ENCODE measurements around the gene ANTXRL. TPM values are rescaled to one million over a fixed set of nuclear protein-coding genes. Genes with fewer than 3 reads are reported as not detected.
A peak's percentile ranks its signal among the peaks of the same experiment; 100 is the strongest.
"Not testable (repeated sequence)": the region's sequence is repeated elsewhere in the genome, so short reads cannot be mapped to it uniquely, and the experiment has no call there.

The ANTXRL gene
- total RNA-seq, 1 donor from 2014 or later, result not detected

- H3K4me3 Mint-ChIP-seq (ENCODE audit: unreplicated experiment), result no peak overlapping the region
- H2AFZ ChIP-seq (ENCODE audit: low read depth, low read length), result no peak overlapping the region
- TF ChIP-seq EZH2 (IDR thresholded peaks at IDR 0.05; ENCODE audit: insufficient read depth, low read length), result no peak
- TF ChIP-seq CTCF (IDR thresholded peaks at IDR 0.05; ENCODE audit: insufficient read depth, low read depth, low read length), result no peak
- H3K27me3 ChIP-seq (ENCODE audit: insufficient read depth, low read length), result peaks cover 8% of the 10 kb centered on the region
- H3K4me3 ChIP-seq (ENCODE audit: insufficient read depth, low read depth, low read length), result no peak overlapping the region
- H4K20me1 ChIP-seq (ENCODE audit: insufficient read depth, low read length), result no peaks in the 10 kb centered on the region
- DNase-seq (ENCODE audit: low read depth) (no peak), FAIRE-seq (no peak)
- peaks cover 5% of the 10 kb centered on the region for H3K4me1 Mint-ChIP-seq (ENCODE audit: low read depth, unreplicated experiment)
- no peaks in the 10 kb centered on the region for H3K36me3 ChIP-seq (ENCODE audit: insufficient read depth, low read length)
- H3K4me2 ChIP-seq (ENCODE audit: low read length), result no peak overlapping the region
- H3K9ac ChIP-seq (ENCODE audit: low read length), result no peak overlapping the region
- peaks cover 37% of the 10 kb centered on the region for H3K27me3 Mint-ChIP-seq (ENCODE audit: low read depth, unreplicated experiment)
- H3K79me2 ChIP-seq (ENCODE audit: insufficient read depth, low read length), result no peaks in the 10 kb centered on the region
- no peaks in the 10 kb centered on the region for H3K4me1 ChIP-seq (ENCODE audit: insufficient read depth, low read length)
- H3K27ac Mint-ChIP-seq (ENCODE audit: unreplicated experiment), result no peak overlapping the region
- peaks cover 1% of the 10 kb centered on the region for H3K9me3 Mint-ChIP-seq (ENCODE audit: unreplicated experiment)
- no peaks in the 10 kb centered on the region for H3K9me3 ChIP-seq (ENCODE audit: insufficient read depth, low read depth, low read length)
- no peak overlapping the region for H3K27ac ChIP-seq (ENCODE audit: low read depth, low read length)
- H3K36me3 Mint-ChIP-seq (ENCODE audit: low read depth, unreplicated experiment), result no peaks in the 10 kb centered on the region
Measured at GRCh38 chr10:46330894-46331293, 44.1 kb downstream of the ANTXRL start.

DNA sequence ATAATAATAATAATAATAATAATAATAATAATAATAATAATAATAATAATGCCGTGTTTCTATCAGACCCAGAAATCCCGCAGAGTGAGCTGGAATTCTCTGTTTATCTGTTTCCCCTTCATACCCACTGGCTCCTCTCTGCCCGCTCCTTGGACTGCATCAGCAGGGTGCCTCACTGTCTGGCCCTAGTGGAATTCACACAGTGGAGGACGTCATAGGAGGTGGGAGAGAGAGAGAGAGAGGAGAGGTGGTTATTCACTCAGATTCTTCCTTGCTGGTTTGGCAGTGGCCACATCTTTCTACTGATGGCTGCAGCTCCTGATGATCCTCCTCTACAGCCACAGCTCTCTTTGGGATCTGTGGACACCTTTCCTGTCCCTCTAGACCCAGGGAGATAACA, 78.7 kb downstream of the ANTXRL start:
- H2AFZ ChIP-seq (ENCODE audit: low read depth, low read length); H3K4me3 Mint-ChIP-seq (ENCODE audit: unreplicated experiment); H3K27me3 Mint-ChIP-seq (ENCODE audit: low read depth, unreplicated experiment); H3K9me3 ChIP-seq (ENCODE audit: insufficient read depth, low read depth, low read length); H3K9me3 Mint-ChIP-seq (ENCODE audit: unreplicated experiment); H3K36me3 Mint-ChIP-seq (ENCODE audit: low read depth, unreplicated experiment); FAIRE-seq; H3K4me2 ChIP-seq (ENCODE audit: low read length); H3K27me3 ChIP-seq (ENCODE audit: insufficient read depth, low read length); H3K4me1 Mint-ChIP-seq (ENCODE audit: low read depth, unreplicated experiment); H3K36me3 ChIP-seq (ENCODE audit: insufficient read depth, low read length); H3K4me1 ChIP-seq (ENCODE audit: insufficient read depth, low read length); H3K27ac Mint-ChIP-seq (ENCODE audit: unreplicated experiment); H4K20me1 ChIP-seq (ENCODE audit: insufficient read depth, low read length); H3K4me3 ChIP-seq (ENCODE audit: insufficient read depth, low read depth, low read length); H3K27ac ChIP-seq (ENCODE audit: low read depth, low read length); H3K9ac ChIP-seq (ENCODE audit: low read length); H3K79me2 ChIP-seq (ENCODE audit: insufficient read depth, low read length): not testable (repeated sequence)
- DNase-seq (ENCODE audit: low read depth), result peak; percentile 44

- not testable (repeated sequence) for DNase-seq (ENCODE audit: low read depth); H3K36me3 Mint-ChIP-seq (ENCODE audit: low read depth, unreplicated experiment); H3K9ac ChIP-seq (ENCODE audit: low read length); H3K4me3 ChIP-seq (ENCODE audit: insufficient read depth, low read depth, low read length); H3K36me3 ChIP-seq (ENCODE audit: insufficient read depth, low read length); H3K79me2 ChIP-seq (ENCODE audit: insufficient read depth, low read length); H3K4me2 ChIP-seq (ENCODE audit: low read length); H3K9me3 ChIP-seq (ENCODE audit: insufficient read depth, low read depth, low read length); H4K20me1 ChIP-seq (ENCODE audit: insufficient read depth, low read length); H3K27ac ChIP-seq (ENCODE audit: low read depth, low read length); H3K27ac Mint-ChIP-seq (ENCODE audit: unreplicated experiment); H3K4me1 ChIP-seq (ENCODE audit: insufficient read depth, low read length); H3K4me3 Mint-ChIP-seq (ENCODE audit: unreplicated experiment); H2AFZ ChIP-seq (ENCODE audit: low read depth, low read length); FAIRE-seq; H3K27me3 ChIP-seq (ENCODE audit: insufficient read depth, low read length); H3K9me3 Mint-ChIP-seq (ENCODE audit: unreplicated experiment); H3K27me3 Mint-ChIP-seq (ENCODE audit: low read depth, unreplicated experiment); H3K4me1 Mint-ChIP-seq (ENCODE audit: low read depth, unreplicated experiment)
Measured at GRCh38 chr10:46367209-46367608, 80.4 kb downstream of the ANTXRL start.

DNA sequence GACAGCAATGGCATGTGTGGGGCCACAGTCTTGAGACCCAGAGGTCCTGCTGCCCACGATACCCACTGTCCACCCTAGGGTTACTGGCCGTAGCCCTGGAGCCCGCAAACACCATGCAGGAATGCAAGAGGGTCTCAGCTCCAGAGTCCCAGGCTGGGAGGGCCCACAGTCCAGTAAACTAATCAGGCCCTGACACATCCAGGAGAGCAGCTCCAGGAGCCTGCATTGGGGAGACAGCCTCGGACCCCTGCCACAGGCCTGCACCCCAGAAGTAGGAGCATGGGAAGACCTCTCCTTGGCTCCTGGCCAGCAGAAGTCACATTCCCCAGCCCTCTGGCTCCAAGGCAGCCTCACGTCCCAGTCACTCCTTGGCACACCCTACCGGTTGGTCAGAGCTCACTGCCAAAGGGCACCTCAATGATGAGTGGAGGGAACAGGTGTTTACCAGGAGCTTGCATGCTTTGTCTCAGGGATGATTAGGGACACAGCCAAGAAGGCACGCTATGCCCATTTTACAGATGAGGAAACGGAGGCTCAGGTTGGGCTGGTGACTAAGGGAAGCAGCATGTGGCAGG, 81.0 kb downstream of the ANTXRL start:
- H3K36me3 Mint-ChIP-seq (ENCODE audit: low read depth, unreplicated experiment); H3K36me3 ChIP-seq (ENCODE audit: insufficient read depth, low read length); H3K27me3 Mint-ChIP-seq (ENCODE audit: low read depth, unreplicated experiment); H3K79me2 ChIP-seq (ENCODE audit: insufficient read depth, low read length); H3K27me3 ChIP-seq (ENCODE audit: insufficient read depth, low read length); H3K4me1 ChIP-seq (ENCODE audit: insufficient read depth, low read length); H3K9me3 ChIP-seq (ENCODE audit: insufficient read depth, low read depth, low read length); H4K20me1 ChIP-seq (ENCODE audit: insufficient read depth, low read length); H2AFZ ChIP-seq (ENCODE audit: low read depth, low read length); FAIRE-seq; H3K9ac ChIP-seq (ENCODE audit: low read length); H3K4me3 Mint-ChIP-seq (ENCODE audit: unreplicated experiment); H3K27ac ChIP-seq (ENCODE audit: low read depth, low read length); H3K4me3 ChIP-seq (ENCODE audit: insufficient read depth, low read depth, low read length); H3K9me3 Mint-ChIP-seq (ENCODE audit: unreplicated experiment); H3K4me2 ChIP-seq (ENCODE audit: low read length); H3K4me1 Mint-ChIP-seq (ENCODE audit: low read depth, unreplicated experiment); DNase-seq (ENCODE audit: low read depth); H3K27ac Mint-ChIP-seq (ENCODE audit: unreplicated experiment): not testable (repeated sequence)

DNA sequence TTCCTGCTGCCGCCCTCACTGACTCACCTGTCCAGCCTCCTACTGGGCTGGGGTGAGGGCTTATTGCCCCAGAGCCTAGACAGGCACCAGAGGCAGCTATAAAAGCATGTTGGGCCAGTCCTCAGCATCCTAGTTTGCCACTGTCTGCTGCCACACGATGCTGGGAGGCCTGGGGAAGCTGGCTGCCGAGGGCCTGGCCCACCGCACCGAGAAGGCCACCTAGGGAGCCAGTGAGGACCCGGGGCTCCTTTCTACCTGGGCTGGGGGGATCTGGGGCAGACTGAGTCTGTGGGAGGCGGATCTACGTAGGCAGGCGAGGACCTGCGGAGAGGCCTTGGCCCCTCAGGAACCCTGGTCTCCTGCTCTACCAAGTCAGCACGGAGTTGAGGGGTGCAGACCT, 82.2 kb downstream of the ANTXRL start:
- H3K4me3 ChIP-seq (ENCODE audit: insufficient read depth, low read depth, low read length); DNase-seq (ENCODE audit: low read depth); H4K20me1 ChIP-seq (ENCODE audit: insufficient read depth, low read length); H3K9me3 Mint-ChIP-seq (ENCODE audit: unreplicated experiment); H3K27me3 Mint-ChIP-seq (ENCODE audit: low read depth, unreplicated experiment); H3K36me3 ChIP-seq (ENCODE audit: insufficient read depth, low read length); H3K27ac Mint-ChIP-seq (ENCODE audit: unreplicated experiment); H3K9me3 ChIP-seq (ENCODE audit: insufficient read depth, low read depth, low read length); H2AFZ ChIP-seq (ENCODE audit: low read depth, low read length); H3K27me3 ChIP-seq (ENCODE audit: insufficient read depth, low read length); H3K9ac ChIP-seq (ENCODE audit: low read length); H3K4me1 Mint-ChIP-seq (ENCODE audit: low read depth, unreplicated experiment); H3K4me1 ChIP-seq (ENCODE audit: insufficient read depth, low read length); FAIRE-seq; H3K79me2 ChIP-seq (ENCODE audit: insufficient read depth, low read length); H3K4me3 Mint-ChIP-seq (ENCODE audit: unreplicated experiment); H3K27ac ChIP-seq (ENCODE audit: low read depth, low read length); H3K36me3 Mint-ChIP-seq (ENCODE audit: low read depth, unreplicated experiment); H3K4me2 ChIP-seq (ENCODE audit: low read length): not testable (repeated sequence)

All from astrocyte (in vitro differentiated cells and primary cell).